Epithelial cell of esophagus (primary cell): ENCODE data around the gene CHAT.

Experiments used
- DNase-seq: peaks from one replicate; pipeline ENCODE4 v3.0.0; 2010; ENCODE audit warnings: low read depth
- H3K4me3 ChIP-seq: 2 replicates; pipeline ENCODE4 v1.5.1; 2011; ENCODE audit warnings: mild to moderate bottlenecking, low read length, control low read depth
- TF ChIP-seq, protein P1 (sequence below): IDR thresholded peaks from 2 replicates; pipeline ENCODE4 v1.5.1; 2011; ENCODE audit warnings: low read depth, mild to moderate bottlenecking, low read length, control low read depth, inconsistent platforms; ENCODE audit not compliant: insufficient read depth; ENCODE audit errors: missing control alignments

The CHAT gene

DNA sequence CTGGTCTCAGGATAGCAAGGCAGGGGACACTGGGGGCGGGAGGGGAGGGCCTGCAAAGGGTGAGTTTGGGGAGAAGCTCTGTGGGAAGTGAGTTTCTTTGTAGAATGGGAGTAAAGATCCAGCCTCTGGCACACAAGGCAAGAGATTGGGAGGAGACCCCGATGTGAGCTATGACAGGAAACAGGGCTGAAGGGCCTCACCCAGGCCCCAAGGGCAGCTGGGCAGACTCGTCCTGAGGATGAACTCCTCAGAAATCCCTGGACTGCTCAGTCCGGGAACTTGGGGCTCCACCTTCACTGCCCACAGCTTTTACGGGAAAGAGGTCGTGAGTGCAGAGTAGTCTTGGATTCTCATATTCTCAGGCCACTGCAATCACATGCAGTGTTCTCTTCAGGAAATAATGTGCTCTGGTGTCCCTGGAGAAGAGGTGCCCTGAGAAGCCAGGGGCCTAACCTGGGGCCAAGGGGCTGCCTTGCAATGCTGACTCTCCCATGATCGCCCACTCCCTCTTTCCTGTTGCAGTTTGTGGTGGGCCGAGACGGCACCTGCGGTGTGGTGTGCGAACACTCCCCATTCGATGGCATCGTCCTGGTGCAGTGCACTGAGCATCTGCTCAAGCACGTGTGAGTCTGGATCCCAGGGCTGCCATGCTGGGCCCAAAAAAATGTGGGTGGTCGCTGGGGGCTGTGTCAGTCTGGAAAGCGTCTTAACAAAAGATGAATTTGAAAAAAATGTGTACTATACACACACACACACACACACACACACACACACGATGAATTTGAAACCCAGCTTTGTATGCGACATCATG, 34.4 kb downstream of the CHAT start:
- no peak overlapping the region for H3K4me3 ChIP-seq
- TF ChIP-seq, protein P1, sequence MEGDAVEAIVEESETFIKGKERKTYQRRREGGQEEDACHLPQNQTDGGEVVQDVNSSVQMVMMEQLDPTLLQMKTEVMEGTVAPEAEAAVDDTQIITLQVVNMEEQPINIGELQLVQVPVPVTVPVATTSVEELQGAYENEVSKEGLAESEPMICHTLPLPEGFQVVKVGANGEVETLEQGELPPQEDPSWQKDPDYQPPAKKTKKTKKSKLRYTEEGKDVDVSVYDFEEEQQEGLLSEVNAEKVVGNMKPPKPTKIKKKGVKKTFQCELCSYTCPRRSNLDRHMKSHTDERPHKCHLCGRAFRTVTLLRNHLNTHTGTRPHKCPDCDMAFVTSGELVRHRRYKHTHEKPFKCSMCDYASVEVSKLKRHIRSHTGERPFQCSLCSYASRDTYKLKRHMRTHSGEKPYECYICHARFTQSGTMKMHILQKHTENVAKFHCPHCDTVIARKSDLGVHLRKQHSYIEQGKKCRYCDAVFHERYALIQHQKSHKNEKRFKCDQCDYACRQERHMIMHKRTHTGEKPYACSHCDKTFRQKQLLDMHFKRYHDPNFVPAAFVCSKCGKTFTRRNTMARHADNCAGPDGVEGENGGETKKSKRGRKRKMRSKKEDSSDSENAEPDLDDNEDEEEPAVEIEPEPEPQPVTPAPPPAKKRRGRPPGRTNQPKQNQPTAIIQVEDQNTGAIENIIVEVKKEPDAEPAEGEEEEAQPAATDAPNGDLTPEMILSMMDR: no peak
- DNase-seq: no peak

DNA sequence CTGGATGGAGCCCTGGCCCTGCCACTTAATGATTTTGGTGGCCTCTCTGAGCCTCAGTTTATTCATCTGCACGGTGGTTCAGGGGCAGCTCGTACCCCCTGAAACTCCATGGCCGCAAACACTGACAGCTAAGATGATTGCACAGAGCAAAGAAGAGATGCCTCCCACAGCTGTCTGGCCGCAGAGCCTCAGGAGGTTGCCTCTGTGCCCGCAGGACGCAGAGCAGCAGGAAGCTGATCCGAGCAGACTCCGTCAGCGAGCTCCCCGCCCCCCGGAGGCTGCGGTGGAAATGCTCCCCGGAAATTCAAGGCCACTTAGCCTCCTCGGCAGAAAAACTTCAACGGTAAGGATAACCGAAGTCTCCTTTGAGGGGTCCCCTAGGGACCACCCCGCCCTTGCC, 35.5 kb downstream of the CHAT start:
- no peak overlapping the region for H3K4me3 ChIP-seq
- TF ChIP-seq, protein P1: no peak
- DNase-seq: no peak

DNA sequence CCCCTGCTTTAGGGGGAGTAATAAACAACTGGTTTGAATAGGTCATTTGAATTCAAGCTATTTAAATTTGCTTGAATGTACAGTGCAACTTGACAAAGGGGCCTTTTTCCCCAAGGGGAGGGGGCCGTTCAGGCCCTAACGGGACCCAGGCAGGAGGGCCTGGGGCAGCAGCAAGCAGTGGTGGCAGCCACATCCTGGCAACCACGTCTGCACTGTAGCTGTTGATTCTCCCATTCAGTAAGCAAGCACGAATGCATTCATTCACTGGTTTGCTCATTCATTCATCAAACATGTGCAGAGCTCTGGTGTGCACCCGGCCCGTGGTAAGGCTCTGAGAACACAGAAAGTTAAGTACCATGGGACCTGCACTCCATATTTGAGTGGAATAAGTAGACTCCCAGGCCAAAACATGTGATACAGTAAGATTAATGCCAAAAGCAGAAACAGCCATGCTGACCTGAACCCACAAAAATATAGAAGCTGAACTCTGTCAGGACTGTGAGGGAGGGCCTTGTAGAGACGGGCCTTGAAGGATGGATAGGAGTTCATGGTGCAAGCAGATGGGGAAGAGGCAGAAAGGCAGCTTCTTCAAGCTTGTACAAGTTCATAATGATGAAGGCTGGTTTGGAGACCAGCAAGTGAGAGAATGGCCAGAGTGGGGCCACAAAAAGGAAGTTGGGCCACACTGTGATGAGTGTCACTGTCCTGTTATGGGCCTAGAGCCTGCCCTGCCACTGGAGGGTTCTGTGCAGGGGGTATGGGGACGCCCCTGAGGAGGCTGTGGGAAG, 36.3 kb downstream of the CHAT start:
- no peak for DNase-seq
- TF ChIP-seq, protein P1: no peak
- no peak overlapping the region for H3K4me3 ChIP-seq

DNA sequence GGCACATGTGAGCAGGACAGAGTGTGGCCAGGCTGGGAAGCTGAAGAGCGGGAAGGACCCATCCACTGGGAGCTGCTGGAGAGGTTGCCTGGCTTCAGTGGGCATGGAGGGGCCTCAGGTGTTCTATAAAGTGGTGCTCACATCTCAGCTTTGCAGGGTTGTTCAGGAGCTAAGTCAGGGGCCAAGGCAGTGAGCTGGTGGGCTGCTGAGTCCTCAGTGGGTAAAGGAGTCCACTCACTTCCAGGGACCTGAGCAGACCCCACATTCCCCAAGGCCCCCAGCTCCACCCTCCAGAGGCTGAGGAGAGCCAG, 36.8 kb downstream of the CHAT start:
- H3K4me3 ChIP-seq: no peak overlapping the region
- TF ChIP-seq, protein P1: no peak
- no peak for DNase-seq

DNA sequence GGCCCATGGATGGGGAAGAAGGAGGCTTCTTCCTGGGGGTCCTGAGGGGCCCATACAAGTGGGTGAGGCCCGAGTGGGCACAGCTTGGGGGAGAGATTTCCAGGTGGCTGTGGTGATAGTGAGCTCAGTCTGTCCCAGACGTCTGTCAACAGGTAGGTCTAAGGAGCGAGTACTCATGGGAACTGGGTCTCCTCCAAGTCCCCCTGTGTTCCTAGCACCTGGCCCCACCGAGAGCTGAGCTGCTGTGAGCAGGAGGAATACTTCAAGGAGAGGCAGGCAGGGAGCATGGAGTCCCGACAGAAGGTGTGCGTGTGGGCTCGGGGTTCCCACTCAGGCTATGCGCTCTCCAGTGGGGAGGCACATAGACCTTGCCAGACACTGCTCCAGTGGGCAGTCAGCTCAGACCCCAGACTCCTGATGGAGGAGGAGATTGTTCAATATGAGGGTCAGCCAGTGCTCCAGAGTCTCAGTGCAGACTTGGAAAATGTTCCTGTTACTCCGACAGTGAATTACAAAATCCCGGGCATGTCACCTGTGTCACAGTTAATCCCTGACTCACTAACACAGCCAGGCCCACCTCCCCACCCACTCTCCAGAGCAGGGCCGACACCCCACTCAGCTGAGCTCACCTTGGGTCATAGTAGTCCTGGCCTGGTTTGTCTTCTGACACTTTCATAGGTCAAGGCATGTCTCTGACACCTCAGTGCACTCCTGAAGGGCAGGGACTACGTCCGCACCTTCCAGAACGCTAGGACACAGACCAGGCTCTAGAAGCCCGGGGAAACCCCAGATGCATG, 37.4 kb downstream of the CHAT start:
- DNase-seq: no peak
- TF ChIP-seq, protein P1: no peak
- no peak overlapping the region for H3K4me3 ChIP-seq

DNA sequence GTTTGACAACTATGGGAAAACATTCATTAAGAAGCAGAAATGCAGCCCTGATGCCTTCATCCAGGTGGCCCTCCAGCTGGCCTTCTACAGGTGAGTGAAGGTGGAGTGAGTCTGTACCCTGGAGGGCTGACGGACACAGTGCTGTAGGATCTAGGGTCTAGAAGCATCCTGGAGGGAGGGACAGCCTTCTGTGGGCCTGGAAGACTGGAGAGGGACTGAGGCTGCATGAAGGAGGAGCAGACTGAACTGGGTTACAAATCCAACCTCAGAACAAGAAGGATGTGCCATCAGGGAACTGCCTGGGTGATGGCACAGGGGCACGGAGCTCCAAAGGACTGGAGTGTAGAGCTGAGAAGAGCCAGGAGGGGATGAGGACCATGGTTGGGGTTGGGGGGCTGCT, 38.1 kb downstream of the CHAT start:
- no peak for DNase-seq
- H3K4me3 ChIP-seq: no peak overlapping the region
- TF ChIP-seq, protein P1: no peak
